GM19463 (cell line): Measurements from ENCODE around the gene MBOAT2.
"Not testable (repeated sequence)": the region's sequence is repeated elsewhere in the genome, so short reads cannot be mapped to it uniquely, and the experiment has no call there.

Experiments
- ATAC-seq: cut with Tn5 transposase; IDR thresholded peaks from one replicate; pipeline ENCODE4 v1.9.1; 2021; ENCODE audit warnings: mild to moderate bottlenecking, moderate library complexity; ENCODE audit not compliant: unreplicated experiment

The MBOAT2 gene

GRCh38 chr2:9003616-9004337, at the start of gene MBOAT2:
TSS of gene MBOAT2 (minus strand) at chr2:9003684. CDS start at chr2:9003614, 70 bp downstream.
- peak; percentile 87 for ATAC-seq

GRCh38 chr2:9052821-9053533, 49.5 kb upstream of the MBOAT2 start:
- ATAC-seq: no peak

- not testable (repeated sequence) for ATAC-seq
Measured at GRCh38 chr2:9051451-9051850, 48.0 kb upstream of the MBOAT2 start.

GRCh38 chr2:9050122-9050809, 46.8 kb upstream of the MBOAT2 start:
- no peak for ATAC-seq

- no peak for ATAC-seq
Measured at GRCh38 chr2:9045595-9045994, 42.1 kb upstream of the MBOAT2 start.

GRCh38 chr2:9043491-9043890, 40.0 kb upstream of the MBOAT2 start:
- ATAC-seq: not testable (repeated sequence)

GRCh38 chr2:9037166-9037565, 33.7 kb upstream of the MBOAT2 start:
- no peak for ATAC-seq

- no peak for ATAC-seq
Measured at GRCh38 chr2:9033385-9034168, 30.1 kb upstream of the MBOAT2 start.

GRCh38 chr2:9032536-9033255, 29.2 kb upstream of the MBOAT2 start:
- ATAC-seq: no peak

- no peak for ATAC-seq
Measured at GRCh38 chr2:9032121-9032520, 28.6 kb upstream of the MBOAT2 start.

- ATAC-seq: no peak
Measured at GRCh38 chr2:9031246-9031645, 27.8 kb upstream of the MBOAT2 start.

- ATAC-seq: no peak
Measured at GRCh38 chr2:9030841-9031240, 27.4 kb upstream of the MBOAT2 start.

- no peak for ATAC-seq
Measured at GRCh38 chr2:9030190-9030589, 26.7 kb upstream of the MBOAT2 start.

GRCh38 chr2:9029721-9030120, 26.2 kb upstream of the MBOAT2 start:
- ATAC-seq: no peak

GRCh38 chr2:9027884-9028283, 24.4 kb upstream of the MBOAT2 start:
- no peak for ATAC-seq

- no peak for ATAC-seq
Measured at GRCh38 chr2:9025746-9026145, 22.3 kb upstream of the MBOAT2 start.

- ATAC-seq: no peak
Measured at GRCh38 chr2:9024575-9024974, 21.1 kb upstream of the MBOAT2 start.

GRCh38 chr2:9021563-9022211, 18.2 kb upstream of the MBOAT2 start:
- no peak for ATAC-seq

- ATAC-seq: no peak
Measured at GRCh38 chr2:9020267-9020666, 16.8 kb upstream of the MBOAT2 start.

- ATAC-seq: no peak
Measured at GRCh38 chr2:9018534-9018933, 15.1 kb upstream of the MBOAT2 start.
